ENCODE measurements around the gene FOXP1.

Gene FOXP1

DNA sequence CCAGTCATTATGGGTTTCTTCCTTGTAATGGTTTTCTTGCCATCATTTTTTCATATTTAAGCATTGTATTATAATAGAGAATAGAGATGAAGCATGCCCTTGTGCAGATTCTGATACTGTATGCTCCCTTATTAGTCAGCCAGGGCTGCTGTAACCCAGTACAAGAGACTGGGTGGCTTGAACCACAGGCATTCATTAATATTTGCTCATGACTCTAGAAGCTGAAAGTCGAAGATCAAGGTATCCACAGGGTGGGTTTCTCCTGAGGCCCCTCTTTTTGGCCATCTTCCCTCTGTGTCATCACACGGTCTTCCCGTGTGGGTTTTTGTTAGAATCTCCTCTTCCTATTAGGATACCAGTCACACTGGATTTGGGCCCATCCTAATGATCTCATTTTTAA, 74.5 kb downstream of the FOXP1 start:
- peaks cover 5% of the 10 kb centered on the region for H3K4me1 ChIP-seq (ENCODE audit: insufficient read depth, low read length)
- no peak overlapping the region for H3K9ac ChIP-seq (ENCODE audit: low read depth, low read length)
- no peaks in the 10 kb centered on the region for H3K9me3 ChIP-seq (ENCODE audit: control insufficient read depth, insufficient read depth, low read length)
- no peaks in the 10 kb centered on the region for H3K36me3 ChIP-seq (ENCODE audit: insufficient read depth, low read length)

DNA sequence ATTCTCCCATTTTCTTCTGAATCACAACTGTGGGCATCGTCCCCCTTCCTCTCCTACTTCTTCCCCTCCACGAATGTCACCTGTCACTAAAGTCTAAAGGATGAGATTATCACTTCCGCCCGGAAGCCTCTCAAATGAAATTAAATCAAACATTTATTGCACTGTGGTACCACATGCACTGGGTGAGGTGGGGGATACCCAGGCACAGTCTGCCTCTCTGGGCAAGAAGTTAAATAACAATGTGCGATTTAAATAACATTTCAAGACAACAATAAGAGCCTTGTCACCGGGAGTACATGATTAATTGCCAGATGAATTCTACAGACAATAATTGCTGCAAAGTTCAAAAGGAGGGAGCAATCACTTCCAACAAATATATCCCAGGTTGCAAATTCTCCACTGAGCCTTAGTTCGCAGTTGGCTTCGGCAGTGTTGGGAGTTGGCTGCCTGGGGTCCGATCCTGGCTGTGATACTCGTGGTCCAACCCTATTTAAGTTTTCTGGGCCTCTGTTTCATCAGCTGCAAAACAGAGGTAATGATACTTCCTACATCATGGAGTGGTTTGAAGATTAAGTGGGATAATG, 77.7 kb downstream of the FOXP1 start:
- Histone ChIP-seq H3K36me3 (ENCODE audit: insufficient read depth, low read length) (no peaks in the 10 kb centered on the region), H3K9me3 (ENCODE audit: control insufficient read depth, insufficient read depth, low read length) (no peaks in the 10 kb centered on the region), H3K4me1 (ENCODE audit: insufficient read depth, low read length) (no peaks in the 10 kb centered on the region), H3K9ac (ENCODE audit: low read depth, low read length) (no peak overlapping the region)

GRCh38 chr3:71504250-71505036, 79.1 kb downstream of the FOXP1 start:
- Histone ChIP-seq H3K4me1 (ENCODE audit: insufficient read depth, low read length) (no peaks in the 10 kb centered on the region), H3K9ac (ENCODE audit: low read depth, low read length) (no peak overlapping the region), H3K36me3 (ENCODE audit: insufficient read depth, low read length) (no peaks in the 10 kb centered on the region), H3K9me3 (ENCODE audit: control insufficient read depth, insufficient read depth, low read length) (no peaks in the 10 kb centered on the region)

GRCh38 chr3:71503525-71504249, 79.8 kb downstream of the FOXP1 start:
- Histone ChIP-seq H3K9me3 (ENCODE audit: control insufficient read depth, insufficient read depth, low read length) (no peaks in the 10 kb centered on the region), H3K36me3 (ENCODE audit: insufficient read depth, low read length) (no peaks in the 10 kb centered on the region), H3K9ac (ENCODE audit: low read depth, low read length) (no peak overlapping the region), H3K4me1 (ENCODE audit: insufficient read depth, low read length) (no peaks in the 10 kb centered on the region)

GRCh38 chr3:71502066-71502625, 81.4 kb downstream of the FOXP1 start:
- peaks cover 15% of the 10 kb centered on the region for H3K4me1 ChIP-seq (ENCODE audit: insufficient read depth, low read length)
- H3K36me3 ChIP-seq (ENCODE audit: insufficient read depth, low read length): no peaks in the 10 kb centered on the region
- no peaks in the 10 kb centered on the region for H3K9me3 ChIP-seq (ENCODE audit: control insufficient read depth, insufficient read depth, low read length)
- H3K9ac ChIP-seq (ENCODE audit: low read depth, low read length): no peak overlapping the region

- Histone ChIP-seq H3K9ac (ENCODE audit: low read depth, low read length) (no peak overlapping the region), H3K4me1 (ENCODE audit: insufficient read depth, low read length) (peaks cover 27% of the 10 kb centered on the region), H3K36me3 (ENCODE audit: insufficient read depth, low read length) (no peaks in the 10 kb centered on the region), H3K9me3 (ENCODE audit: control insufficient read depth, insufficient read depth, low read length) (no peaks in the 10 kb centered on the region)
Measured at GRCh38 chr3:71500696-71501095, 82.8 kb downstream of the FOXP1 start.

GRCh38 chr3:71499227-71499876, 84.2 kb downstream of the FOXP1 start:
- Histone ChIP-seq H3K9me3 (ENCODE audit: control insufficient read depth, insufficient read depth, low read length) (no peaks in the 10 kb centered on the region), H3K4me1 (ENCODE audit: insufficient read depth, low read length) (peaks cover 27% of the 10 kb centered on the region), H3K36me3 (ENCODE audit: insufficient read depth, low read length) (no peaks in the 10 kb centered on the region), H3K9ac (ENCODE audit: low read depth, low read length) (no peak overlapping the region)

GRCh38 chr3:71498543-71498942, 85.0 kb downstream of the FOXP1 start:
- no peaks in the 10 kb centered on the region for H3K36me3 ChIP-seq (ENCODE audit: insufficient read depth, low read length)
- H3K9me3 ChIP-seq (ENCODE audit: control insufficient read depth, insufficient read depth, low read length): no peaks in the 10 kb centered on the region
- no peak overlapping the region for H3K9ac ChIP-seq (ENCODE audit: low read depth, low read length)
- peaks cover 27% of the 10 kb centered on the region for H3K4me1 ChIP-seq (ENCODE audit: insufficient read depth, low read length)

- Histone ChIP-seq H3K9ac (ENCODE audit: low read depth, low read length) (no peak overlapping the region), H3K36me3 (ENCODE audit: insufficient read depth, low read length) (no peaks in the 10 kb centered on the region), H3K4me1 (ENCODE audit: insufficient read depth, low read length) (peaks cover 27% of the 10 kb centered on the region), H3K9me3 (ENCODE audit: control insufficient read depth, insufficient read depth, low read length) (no peaks in the 10 kb centered on the region)
Measured at GRCh38 chr3:71497971-71498444, 85.5 kb downstream of the FOXP1 start.

DNA sequence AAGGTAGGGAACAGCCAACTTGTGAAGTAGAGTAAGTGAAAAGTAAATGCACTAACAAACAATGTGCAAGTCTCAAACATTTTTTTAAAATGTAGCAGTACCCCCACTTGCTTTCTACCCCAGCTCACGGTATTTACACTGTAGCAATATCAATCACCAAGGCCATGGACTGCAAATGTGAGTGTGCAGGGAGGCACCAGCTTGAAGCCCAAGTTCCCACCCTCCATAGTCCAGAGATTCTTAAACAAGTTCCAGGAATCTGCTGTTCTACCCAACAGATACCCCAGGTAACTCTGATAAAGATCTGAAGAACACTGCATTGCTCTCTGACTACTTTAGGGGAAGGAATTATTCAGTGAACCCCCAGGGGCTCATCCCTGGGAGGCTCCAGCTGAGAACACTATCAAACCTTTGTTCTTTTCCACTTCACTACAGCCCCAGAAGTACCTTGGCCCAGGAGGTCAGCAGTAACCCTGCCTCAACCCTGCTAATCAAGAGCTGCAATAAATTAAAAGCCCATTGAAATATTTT, 86.1 kb downstream of the FOXP1 start:
- H3K4me1 ChIP-seq (ENCODE audit: insufficient read depth, low read length): peaks cover 27% of the 10 kb centered on the region
- H3K36me3 ChIP-seq (ENCODE audit: insufficient read depth, low read length): no peaks in the 10 kb centered on the region
- no peaks in the 10 kb centered on the region for H3K9me3 ChIP-seq (ENCODE audit: control insufficient read depth, insufficient read depth, low read length)
- no peak overlapping the region for H3K9ac ChIP-seq (ENCODE audit: low read depth, low read length)

DNA sequence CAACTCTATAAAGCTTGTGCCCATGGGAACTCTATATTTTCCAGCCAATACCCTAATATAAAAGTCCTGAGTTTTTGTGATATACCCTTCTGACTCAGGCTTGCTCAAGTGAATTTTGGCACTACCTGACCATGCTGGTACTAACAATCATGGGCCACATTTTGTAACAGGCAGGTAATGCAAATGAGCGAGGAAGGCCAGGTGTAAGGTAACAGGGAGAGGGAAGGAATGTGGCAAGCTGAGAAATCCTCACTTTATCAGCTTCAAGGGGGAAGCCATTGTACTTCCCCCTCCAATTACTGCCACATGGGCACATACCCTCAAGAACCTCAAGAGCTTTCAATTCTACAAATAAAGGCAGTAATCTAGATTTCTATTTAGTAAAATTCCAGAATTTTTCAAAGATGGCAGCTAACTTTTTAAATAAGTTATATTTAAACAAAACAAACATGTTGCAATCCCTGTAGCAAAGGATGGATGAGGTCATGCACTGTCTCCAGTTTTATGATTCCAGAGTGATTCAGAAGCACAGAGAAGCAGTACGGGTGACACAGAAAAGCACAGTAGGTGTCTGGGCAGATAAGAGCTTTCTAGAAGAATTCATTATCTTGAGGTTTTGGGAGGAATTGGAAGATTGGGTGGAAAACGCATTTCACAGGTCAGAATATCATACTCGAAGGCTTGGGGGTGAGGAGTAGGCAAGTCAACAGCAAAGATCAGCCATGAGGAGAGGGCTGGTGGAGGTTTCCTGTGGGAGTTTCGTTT, 87.6 kb downstream of the FOXP1 start:
- Histone ChIP-seq H3K4me1 (ENCODE audit: insufficient read depth, low read length) (peaks cover 27% of the 10 kb centered on the region), H3K9me3 (ENCODE audit: control insufficient read depth, insufficient read depth, low read length) (no peaks in the 10 kb centered on the region), H3K9ac (ENCODE audit: low read depth, low read length) (no peak overlapping the region), H3K36me3 (ENCODE audit: insufficient read depth, low read length) (no peaks in the 10 kb centered on the region)

DNA sequence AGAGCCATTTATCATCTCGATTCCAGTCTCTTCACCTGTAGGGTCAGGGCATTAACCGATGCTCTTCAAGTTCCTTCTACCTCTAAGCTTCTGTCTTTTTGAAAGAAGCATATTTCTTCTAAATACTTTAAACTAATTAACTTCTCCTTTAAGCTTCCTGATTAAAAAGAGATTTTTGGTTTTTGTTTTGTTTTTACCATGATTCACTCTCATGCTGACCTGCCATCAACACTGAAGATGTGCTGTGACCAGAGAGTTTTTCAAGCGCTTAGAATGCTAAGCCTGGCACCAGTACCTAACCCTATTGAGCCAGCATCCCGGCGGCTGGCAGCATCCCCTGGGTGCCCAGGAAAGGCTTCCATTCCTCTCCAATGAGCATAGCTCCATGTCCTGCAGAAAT, 89.3 kb downstream of the FOXP1 start:
- Histone ChIP-seq H3K9me3 (ENCODE audit: control insufficient read depth, insufficient read depth, low read length) (no peaks in the 10 kb centered on the region; the same call in 1 of the 2 replicates), H3K36me3 (ENCODE audit: insufficient read depth, low read length) (no peaks in the 10 kb centered on the region), H3K9ac (ENCODE audit: low read depth, low read length) (no peak overlapping the region), H3K4me1 (ENCODE audit: insufficient read depth, low read length) (peaks cover 27% of the 10 kb centered on the region)

DNA sequence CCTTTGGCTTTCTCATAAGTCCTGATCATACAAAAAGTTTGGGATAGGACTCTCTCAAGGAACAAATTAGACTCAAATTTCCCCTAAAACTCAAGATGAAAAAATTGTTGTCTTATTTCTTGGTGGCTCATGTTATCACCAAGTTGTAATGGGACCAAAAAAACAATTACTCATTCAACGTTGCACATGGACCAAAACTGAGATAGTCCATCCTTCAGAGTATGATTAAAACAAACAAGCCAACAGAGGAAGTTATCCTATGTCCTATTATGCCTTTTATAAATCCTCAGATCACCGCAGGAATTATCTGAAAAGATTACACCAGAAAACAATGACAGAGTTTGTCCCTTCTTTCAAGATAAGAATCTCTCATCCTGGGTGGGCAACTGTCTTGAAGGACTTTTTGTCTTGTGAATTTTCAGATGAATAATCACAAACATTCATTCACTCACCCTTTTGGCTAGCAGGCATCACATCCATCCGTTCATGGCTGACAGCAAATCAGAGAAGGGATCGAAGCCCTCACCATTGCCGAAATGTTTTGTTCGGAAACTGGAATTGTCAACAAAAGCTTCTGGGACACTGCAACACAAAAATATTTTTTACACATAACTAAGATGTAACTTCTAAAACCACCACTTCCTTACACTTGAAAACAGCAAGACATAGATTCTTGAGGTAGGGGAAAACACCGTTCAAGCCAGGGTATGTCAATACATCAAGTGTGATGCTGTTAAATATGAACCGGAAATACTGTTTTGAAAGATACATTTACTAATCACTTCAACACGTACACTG, 90.4 kb downstream of the FOXP1 start:
- Histone ChIP-seq H3K36me3 (ENCODE audit: insufficient read depth, low read length) (no peaks in the 10 kb centered on the region), H3K9ac (ENCODE audit: low read depth, low read length) (no peak overlapping the region), H3K4me1 (ENCODE audit: insufficient read depth, low read length) (peaks cover 22% of the 10 kb centered on the region)

More for the DNA sequence above, 90.4 kb downstream of the FOXP1 start:
- no peaks in the 10 kb centered on the region; the same call in 1 of the 2 replicates for H3K9me3 ChIP-seq (ENCODE audit: control insufficient read depth, insufficient read depth, low read length)
